Activated CD8-positive, alpha-beta memory T cell treated with anti-CD3 and anti-CD28 coated beads for 24 hours (primary cell): ENCODE data around the gene TBX2.

ENCODE experiments used
- DNase-seq: peaks from one replicate; pipeline ENCODE4 v3.0.0-alpha.2; 2020

Gene TBX2

DNA sequence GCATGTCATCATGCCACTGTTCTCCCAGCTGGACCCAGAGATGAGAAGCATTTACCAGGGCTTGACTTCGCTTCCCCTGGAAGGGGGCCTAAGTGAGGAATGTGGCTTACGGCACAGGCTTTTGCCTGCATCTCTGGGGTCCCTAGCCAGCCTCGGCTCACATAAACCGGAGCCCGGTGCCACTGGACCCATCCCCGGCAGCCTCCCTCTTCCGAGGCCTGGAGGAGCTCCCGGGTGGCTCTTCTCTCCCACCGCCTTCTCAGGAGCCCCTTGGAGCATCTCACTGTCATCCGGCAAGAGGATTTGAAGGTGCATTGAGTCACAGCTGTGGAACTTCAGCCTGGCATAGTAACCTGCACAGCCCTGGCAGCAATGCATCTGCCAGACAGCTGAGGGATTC lies 29.9 kb upstream of the TBX2 start:
- DNase-seq: no peak

DNA sequence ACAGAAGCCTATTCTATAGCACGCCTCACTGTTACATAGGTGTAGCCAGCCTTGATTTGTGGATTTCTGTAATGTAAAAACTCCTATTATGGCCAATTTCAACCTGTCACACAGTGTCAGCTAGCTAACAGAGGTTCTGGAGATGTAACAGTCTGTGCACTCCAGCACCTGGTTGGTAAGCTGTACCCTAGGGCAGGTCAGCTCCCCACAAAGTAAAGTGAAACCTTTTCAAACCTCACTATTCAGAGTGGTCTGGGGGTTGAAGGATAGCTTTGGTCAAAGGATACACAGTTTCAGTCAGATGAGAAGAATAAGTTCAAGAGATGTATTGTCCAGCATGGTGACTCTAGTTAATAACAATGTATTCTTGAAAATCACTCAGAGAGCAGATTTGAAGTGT lies 28.5 kb upstream of the TBX2 start:
- no peak for DNase-seq

GRCh38 chr17:61371606-61372005 lies 28.0 kb upstream of the TBX2 start:
- no peak for DNase-seq

- DNase-seq: no peak
Observed at GRCh38 chr17:61372436-61372835, 27.2 kb upstream of the TBX2 start.

DNA sequence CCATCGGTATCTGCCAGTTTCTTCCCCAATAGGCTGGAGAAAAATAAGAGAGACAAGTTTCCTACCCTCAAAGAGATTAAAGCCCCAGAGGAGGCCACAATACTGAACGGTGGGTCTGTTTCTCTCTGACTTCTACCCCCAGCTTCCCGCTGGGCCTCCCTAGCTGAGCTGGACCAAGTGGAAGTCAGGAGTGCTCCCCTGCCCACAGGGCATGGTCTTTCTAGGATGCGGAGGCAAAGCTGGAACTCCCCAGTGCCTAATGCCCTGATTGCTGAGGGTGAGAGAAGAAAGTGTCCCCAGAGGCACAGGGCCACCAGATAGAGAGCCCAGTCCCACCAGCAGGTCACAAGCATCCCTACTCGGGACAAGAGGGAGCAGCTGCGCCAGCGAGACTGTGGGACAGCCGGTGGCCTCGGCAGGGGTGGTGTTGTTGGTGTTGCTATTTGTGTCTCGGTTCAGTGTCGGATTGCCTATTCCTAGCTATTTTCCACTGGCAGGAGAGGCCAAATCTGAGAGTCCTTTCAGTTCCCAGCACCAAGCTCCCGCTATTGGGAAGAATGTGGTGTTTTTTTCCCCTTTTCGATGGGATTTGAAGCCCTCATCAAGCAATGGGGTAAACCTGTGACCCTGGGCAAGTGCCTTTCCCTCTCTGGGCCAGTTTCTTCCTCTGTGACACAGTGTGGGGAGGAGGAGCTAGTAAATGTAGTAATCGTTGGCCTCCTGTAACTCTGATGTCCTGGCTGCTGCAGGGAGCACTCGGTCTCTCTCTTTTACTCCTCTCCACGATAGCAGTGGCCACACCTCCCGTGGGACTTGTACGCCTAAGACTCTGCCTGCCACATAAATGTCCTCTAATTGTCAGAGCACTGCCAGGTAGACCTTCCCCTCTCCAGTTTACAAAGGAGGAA lies 22.5 kb upstream of the TBX2 start:
- DNase-seq: no peak

- DNase-seq: no peak
Observed at GRCh38 chr17:61378658-61379456, 20.8 kb upstream of the TBX2 start.

- no peak for DNase-seq
Observed at GRCh38 chr17:61379457-61380216, 20.0 kb upstream of the TBX2 start.

- DNase-seq: no peak
Observed at GRCh38 chr17:61380217-61380835, 19.3 kb upstream of the TBX2 start.

GRCh38 chr17:61380836-61381525 lies 18.7 kb upstream of the TBX2 start:
- no peak for DNase-seq

- no peak for DNase-seq
Observed at GRCh38 chr17:61381537-61381936, 18.1 kb upstream of the TBX2 start.

- DNase-seq: no peak
Observed at GRCh38 chr17:61382796-61383688, 16.6 kb upstream of the TBX2 start.

GRCh38 chr17:61383689-61384201 lies 15.9 kb upstream of the TBX2 start:
- DNase-seq: no peak

- no peak for DNase-seq
Observed at GRCh38 chr17:61384354-61384691, 15.3 kb upstream of the TBX2 start.

- no peak for DNase-seq
Observed at GRCh38 chr17:61384692-61385576, 14.7 kb upstream of the TBX2 start.

- no peak for DNase-seq
Observed at GRCh38 chr17:61385577-61386236, 13.9 kb upstream of the TBX2 start.

GRCh38 chr17:61386251-61386650 lies 13.4 kb upstream of the TBX2 start:
- no peak for DNase-seq

DNA sequence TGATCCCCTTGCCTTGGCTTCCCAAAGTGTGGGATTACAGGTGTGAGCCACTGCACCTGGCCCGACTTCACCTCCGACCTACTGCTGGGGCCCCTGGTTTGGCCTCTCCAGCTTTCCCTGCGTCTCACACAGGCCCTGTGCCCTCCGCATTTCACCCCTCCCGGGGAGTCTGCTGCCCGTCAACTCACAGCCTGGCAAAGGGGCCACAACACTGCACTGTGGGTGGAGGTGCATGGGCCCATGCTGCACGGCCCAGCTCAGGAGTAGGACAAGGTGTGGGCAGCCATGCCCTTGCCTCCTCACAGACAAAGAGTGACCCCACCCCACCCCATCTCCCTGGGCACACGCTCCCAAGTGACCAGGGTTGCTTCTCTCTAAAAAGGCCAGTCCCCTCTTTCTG lies 12.6 kb upstream of the TBX2 start:
- no peak for DNase-seq

GRCh38 chr17:61387511-61388305 lies 11.9 kb upstream of the TBX2 start:
- no peak for DNase-seq
